ENCODE data around the gene CCR6.
"Not testable (repeated sequence)": the region's sequence is repeated elsewhere in the genome, so short reads cannot be mapped to it uniquely, and the experiment has no call there.

CCR6 gene

GRCh38 chr6:167143041-167143440, 20.1 kb downstream of the CCR6 start:
- DNase-seq (ENCODE audit: low spot score) = no peak

DNA sequence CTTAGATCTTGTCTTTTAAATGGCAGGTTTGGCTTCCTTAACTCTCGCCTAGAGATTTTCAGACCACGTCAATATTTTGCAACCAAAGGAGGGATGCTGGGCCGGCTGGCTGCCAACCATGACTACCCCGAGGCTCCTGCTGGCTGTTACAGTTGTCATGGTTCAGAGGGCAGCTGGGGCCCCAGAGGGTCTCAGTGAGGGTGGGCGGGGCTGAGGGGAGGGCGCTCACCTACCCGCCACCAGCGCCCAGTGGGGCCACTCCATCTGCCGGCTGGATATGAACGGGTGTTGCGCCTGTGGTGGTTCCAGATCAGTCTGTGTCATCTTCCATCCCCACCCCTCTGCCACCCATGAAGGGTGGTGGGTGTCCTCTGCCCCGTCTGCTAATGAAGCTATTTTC, 22.6 kb downstream of the CCR6 start:
- no peak for DNase-seq (ENCODE audit: low spot score)

DNA sequence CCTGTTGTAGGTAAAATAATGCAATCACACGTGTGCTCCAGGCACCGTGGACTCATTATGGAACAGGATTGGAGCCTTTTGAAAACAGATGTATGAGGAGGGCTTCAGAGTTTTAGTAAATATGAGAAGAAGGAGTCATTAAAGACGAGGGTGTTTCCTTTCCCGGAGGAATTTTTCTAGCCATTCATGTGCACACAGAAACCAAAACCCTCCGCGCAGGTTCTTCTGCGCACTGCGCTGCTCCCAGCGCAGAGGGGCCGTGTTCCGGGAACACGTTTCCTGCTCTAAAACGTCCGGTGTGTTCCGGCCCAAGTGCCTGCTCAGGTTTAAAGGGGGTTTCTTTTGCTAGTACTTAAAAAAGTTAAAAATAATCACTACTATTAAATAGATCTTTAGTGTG, 23.2 kb downstream of the CCR6 start:
- no peak for DNase-seq (ENCODE audit: low spot score)

DNA sequence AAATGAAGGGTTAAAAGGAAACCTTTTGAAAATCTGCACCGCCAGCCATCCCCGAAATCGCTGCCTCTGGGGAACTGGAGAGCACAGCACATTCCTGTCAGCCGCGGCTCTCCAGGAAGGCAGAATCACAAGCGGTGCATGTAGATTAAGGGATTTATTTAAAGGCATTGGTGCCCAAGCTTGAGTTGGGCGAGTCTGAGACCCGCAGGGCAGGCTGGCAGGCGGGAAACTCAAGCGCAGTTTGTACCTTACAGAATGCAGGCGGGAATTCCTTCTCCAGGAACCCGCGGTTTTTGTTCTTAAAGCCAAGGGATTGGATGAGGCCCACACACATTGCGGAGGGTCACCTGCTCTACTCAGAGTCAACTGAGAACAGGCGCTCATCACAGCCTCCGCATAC, 24.1 kb downstream of the CCR6 start:
- DNase-seq (ENCODE audit: low spot score) = no peak

- no peak for DNase-seq (ENCODE audit: low spot score)
Observed at GRCh38 chr6:167148021-167148420, 25.1 kb downstream of the CCR6 start.

- DNase-seq (ENCODE audit: low spot score) = no peak
Observed at GRCh38 chr6:167148997-167149396, 26.1 kb downstream of the CCR6 start.

DNA sequence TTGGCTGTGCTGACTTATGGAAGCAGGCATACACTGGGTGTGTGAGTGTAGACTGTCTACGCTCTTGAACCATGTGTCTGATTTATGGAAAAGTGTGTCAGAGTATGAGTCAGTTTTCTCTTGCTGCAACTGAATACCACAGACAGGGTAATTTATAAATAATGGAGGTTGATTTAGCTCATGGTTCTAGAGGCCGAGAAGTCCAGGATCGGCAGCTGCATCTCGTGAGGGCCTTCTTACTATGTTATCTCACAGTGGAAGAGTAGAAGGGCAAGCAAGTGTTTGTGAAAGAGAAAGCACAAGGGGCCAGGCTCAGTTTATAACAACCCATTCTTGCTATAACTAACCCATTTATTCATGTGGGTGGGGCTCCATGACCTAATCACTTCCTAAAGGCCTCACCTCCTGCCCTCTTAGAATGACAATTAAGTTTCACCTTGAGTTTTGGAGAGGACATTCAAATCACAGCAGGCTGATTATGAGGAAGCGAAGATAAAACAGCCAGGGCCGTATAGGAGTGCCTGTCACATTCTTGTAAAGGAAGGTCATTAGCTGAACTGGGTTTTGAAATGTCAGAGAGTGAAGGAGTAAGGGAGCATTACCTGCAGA, 28.1 kb downstream of the CCR6 start:
- no peak for DNase-seq (ENCODE audit: low spot score)

DNA sequence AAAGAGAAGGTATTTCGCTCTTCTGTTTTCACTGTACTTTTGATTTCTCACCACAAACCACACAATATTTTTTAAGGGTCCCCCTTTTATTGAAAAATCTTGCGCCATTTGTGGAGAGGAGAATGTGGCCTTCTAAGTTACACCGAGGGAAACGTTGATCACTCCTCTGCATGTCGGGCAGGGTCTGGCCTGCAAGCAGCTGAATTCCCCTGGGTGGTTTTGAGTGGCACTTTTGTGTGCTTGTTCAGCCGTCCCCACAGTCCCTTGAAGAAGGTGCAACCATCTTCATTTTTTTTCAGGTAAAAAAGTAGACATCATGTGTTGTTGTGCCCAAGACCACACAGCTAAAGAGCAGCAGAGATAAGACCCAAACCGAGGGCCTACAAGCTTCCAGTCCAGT, 28.8 kb downstream of the CCR6 start:
- no peak for DNase-seq (ENCODE audit: low spot score)

DNA sequence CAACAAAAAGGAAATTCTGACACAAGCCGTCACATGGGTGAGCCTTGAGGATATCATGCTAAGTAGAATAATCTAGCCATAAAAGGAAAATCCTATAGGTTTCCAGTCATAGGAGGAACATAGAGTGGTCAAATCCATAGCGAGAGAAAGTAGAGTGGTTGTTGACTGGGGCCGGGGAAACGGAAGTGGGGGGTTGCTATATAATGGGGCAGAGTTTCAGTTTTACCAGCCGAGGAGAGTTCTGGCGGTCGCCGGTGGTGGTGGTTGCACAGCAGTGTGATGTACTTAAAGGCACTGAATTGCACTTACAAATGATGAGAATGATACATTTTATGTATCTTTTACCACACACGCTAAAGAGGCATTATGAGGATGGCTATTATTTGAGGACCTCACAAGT, 30.0 kb downstream of the CCR6 start:
- peak; percentile 20 for DNase-seq (ENCODE audit: low spot score)

DNA sequence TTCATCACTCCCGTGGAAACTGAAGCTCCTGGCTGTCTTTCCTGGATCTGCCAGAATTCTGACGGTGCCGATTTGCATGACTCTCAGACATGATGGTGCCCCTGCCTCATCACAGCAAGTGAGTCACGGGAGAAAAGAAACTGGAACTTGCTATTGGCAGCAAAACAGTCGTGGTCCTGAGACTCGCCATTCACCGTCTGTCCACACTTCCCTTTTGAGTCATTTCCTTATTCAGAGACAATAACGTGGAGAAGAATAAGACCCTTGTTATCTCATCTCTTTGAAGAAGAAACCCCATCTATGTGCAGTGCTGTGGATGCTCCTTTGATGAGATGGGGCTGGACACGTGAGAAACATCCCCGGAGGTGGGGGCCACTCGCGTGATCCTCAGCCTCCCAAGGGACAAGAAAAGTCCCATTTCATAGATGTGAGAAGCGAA, 30.6 kb downstream of the CCR6 start:
- DNase-seq (ENCODE audit: low spot score) = peak; percentile 38

- DNase-seq (ENCODE audit: low spot score) = no peak
Observed at GRCh38 chr6:167154291-167154690, 31.4 kb downstream of the CCR6 start.

DNA sequence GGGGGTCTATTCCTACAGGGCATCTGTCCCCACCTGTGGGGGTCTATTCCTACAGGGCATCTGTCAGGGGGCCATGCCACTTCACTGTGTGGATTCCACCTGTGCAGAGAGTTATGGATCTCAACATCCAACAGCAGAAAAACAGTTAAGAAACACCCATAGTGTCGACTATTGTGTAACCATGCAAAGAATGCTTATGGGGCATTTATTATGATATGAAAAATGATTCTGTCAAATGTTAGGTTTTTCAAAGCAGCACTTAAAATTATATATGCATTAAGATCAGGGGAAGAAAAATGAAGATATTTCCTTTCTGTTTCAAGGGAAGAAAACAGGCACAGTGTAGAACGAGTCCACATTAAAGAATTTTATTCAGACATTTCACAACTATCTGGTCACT, 32.0 kb downstream of the CCR6 start:
- DNase-seq (ENCODE audit: low spot score) = no peak

DNA sequence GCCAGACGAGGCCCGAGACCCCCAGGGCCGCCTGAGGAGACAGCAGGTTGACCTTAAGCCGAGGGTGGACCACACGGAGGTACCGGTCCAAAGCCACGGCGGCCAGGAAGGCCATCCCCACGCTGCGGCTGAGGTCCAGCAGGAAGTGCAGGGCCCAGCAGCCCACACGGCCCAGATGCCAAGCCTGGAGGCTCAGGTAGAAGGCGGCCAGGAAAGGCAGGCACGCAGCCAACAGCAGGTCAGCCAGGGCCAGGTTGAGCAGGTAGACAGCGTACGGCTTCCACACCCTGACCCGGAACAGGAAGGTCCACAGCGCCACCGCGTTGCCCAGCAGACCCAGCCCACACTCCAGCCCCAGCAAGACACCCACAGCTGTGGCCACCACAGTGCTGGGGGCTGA, 34.5 kb downstream of the CCR6 start:
- no peak for DNase-seq (ENCODE audit: low spot score)

GRCh38 chr6:167157863-167158262, 35.0 kb downstream of the CCR6 start, which contains the start of gene GPR31:
TSS of gene GPR31 (minus strand) at chr6:167157980. CDS start at chr6:167157831, 149 bp downstream.
- no peak for DNase-seq (ENCODE audit: low spot score)

DNA sequence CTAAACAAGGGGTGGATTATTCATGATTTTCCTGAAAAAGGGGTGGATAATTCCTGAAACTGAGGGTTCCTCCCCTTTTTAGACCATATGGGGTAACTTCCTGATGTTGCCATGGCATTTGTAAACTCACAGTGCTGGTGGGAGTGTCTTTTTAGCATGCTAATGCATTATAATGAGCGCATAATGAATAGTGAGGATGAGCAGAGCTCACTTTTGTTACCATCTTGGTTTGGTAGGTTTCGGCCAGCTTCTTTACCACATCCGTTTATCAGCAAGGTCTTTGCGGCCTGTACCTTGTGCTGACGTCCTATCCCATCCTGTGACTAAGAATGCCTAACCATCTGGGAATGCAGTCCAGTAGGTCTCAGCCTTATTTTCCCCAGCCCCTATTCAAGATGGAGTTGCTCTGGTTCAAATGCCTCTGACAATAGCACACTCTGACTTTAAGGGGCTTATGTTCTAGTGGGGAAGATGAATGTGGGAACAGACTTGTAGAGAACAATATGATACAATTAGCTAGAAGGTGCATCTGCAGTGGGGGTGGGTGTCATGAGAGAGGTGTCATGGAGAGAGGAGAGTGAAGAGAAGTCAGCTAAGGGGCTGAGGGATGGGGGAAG, 39.1 kb downstream of the CCR6 start:
- no peak for DNase-seq (ENCODE audit: low spot score)

DNA sequence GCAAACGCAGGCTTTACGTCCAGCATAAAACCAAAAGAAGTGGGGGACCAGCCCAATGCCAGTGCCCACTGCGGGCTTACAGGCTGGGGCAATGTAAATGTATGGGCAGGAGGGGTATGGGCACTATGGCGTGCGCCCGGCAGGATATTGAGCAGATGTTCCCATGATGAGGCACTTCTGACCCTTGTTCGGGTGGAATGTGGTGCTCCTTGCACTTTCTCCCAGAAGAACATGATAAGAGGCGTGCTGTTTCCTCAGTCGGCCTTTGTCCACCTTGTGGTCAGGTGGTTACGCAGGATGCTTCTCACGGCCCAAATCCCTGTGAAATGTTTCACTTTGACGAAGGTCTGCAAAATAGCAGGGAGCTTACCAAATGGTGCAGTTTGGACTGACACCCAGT, 39.7 kb downstream of the CCR6 start:
- no peak for DNase-seq (ENCODE audit: low spot score)

DNA sequence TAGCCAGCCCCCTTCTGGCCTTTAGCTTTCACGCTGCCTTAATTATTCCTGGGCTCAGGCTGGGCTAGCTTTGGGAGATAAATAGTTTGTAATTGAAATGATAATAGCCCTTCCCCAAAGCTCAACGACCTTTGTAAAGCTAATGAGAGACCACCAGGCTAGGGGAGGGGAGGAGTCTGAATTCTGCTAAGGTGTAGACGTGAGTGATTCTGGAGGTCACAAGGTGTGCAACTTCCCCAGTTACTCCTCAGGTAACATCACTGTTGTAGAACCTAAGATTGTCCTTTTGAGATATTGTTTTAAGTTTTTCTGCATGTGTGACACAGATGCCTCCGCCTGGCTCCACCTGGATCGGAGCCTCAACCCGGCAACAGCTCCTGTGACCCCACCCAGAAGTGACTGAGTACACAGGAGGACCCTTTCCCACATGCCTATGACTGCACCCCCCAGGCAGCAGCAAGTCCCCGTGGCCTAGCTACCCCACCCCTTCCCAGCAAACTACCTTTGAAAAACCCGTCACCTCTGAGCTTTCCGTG, 40.6 kb downstream of the CCR6 start:
- DNase-seq (ENCODE audit: low spot score) = no peak

DNA sequence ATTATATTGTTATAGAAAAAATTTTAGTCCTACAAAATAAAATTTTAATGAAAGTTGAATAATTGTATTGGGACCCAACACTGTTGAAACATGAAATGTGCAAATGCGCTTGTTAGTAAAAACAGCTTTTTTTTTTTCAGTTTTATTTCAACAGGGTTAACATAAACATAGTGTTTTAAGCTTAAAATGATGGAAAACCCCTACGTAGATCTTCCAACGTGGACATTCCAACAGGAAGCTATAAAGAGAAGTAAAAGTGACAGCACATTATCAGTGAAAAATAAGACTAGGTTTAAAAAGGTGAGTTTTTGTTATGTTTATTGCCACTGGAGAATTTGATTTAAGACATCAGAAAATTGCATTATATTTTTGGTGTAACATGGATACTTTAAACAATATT, 41.4 kb downstream of the CCR6 start:
- DNase-seq (ENCODE audit: low spot score) = no peak

DNA sequence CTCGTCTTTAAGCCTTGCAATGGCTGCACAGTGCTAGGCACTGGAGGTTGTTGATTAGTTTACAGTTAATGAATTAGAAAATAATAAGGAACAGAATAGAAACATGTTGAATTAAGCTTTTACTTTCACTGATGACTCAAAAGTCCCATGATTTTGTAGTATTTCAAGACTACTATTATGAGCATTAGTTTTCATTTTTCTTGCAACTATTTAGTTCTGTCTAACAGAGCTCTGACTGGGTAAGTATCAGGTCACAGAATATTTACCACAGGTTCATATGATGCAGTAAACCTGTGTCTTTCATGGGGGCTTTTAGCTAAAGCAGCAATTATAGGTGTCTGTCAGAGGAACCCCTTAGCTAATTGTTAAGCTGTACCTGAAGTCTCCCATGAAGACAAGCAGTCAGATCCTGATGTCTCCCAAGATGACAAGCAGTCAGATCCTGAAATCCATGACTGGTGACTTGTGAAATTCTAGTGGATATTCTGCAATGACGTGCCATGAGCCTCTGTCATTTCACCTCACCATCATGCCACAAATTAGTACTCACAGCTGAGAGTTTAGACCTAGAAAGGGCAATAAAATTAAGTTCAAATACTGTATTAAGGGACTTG, 43.1 kb downstream of the CCR6 start:
- DNase-seq (ENCODE audit: low spot score) = no peak

GRCh38 chr6:167167699-167168098, 44.8 kb downstream of the CCR6 start:
- DNase-seq (ENCODE audit: low spot score) = not testable (repeated sequence)

DNA sequence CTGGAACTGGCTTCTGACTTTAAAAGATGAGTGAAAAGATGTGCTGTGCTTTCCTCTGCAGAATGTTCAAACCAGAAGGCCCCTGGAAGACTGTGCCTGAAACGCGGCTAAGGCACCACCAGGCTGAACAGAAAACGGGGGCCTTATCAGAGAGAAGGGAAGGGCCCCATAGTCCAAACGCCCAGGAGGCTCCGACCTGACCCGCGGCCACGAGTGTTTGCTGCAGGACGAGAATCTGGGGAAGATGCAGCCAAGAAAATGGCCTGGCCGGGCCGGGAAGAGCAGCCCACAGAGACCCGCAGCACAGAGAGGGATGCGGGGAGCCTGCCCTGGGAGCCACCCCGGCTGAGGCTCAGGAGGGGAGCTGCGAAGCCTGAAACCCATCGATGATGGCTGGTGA, 45.4 kb downstream of the CCR6 start:
- DNase-seq (ENCODE audit: low spot score) = not testable (repeated sequence)

- DNase-seq (ENCODE audit: low spot score) = not testable (repeated sequence)
Observed at GRCh38 chr6:167169867-167170266, 47.0 kb downstream of the CCR6 start.

DNA sequence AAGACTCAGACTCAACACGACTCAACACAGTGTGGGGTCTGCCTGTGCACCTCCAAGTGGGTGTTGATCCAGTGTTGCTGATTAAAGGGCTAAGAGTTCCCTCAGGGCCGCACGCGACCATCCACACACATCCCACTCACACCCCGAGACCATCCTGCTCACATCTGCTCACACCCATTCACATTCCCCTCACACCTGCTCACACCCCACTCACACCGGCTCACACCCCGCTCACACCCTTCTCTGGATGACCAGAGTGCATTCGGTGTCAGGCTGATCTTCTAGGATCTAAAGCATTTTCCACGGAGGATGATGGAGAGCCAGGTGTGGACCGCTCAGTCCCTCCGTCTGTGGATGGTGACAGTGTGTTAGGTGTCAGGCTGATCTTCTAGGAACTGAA, 48.4 kb downstream of the CCR6 start:
- not testable (repeated sequence) for DNase-seq (ENCODE audit: low spot score)

Data from CD4-positive, alpha-beta T cell treated with Interleukin-2 at 100 ng/mL for 4 hours (primary cell).